SU-DHL-6 (cell line): ENCODE data around the gene TPP1.

Source experiments
- H2AFZ ChIP-seq: fragments of 200-600 bp; sonication (generic); 2 replicates; pipeline ENCODE4 v1.6.1; 2014; ENCODE audit warnings: low read depth, mild to moderate bottlenecking, moderate library complexity, mixed read lengths, antibody characterized with exemption, low read length; ENCODE audit not compliant: severe bottlenecking
- H3F3A ChIP-seq: fragments of 200-600 bp; shearing (Covaris generic); 2 replicates; pipeline ENCODE4 v1.6.0; 2016; ENCODE audit warnings: antibody characterized with exemption, mild to moderate bottlenecking; ENCODE audit not compliant: insufficient read depth
- H3K27ac ChIP-seq: fragments of 200-600 bp; sonication (generic); 2 replicates; pipeline ENCODE4 v1.5.1; 2016; ENCODE audit warnings: low read depth, mild to moderate bottlenecking, low read length, moderate library complexity, mixed read lengths
- H3K27me3 ChIP-seq: fragments of 200-600 bp; sonication (generic), shearing (Covaris generic); 2 replicates; pipeline ENCODE4 v1.6.0; 2014; ENCODE audit warnings: mild to moderate bottlenecking, low read length
- H3K36me3 ChIP-seq: fragments of 200-600 bp; sonication (generic); 2 replicates; pipeline ENCODE4 v1.6.1; 2014; ENCODE audit warnings: mild to moderate bottlenecking, low read length, mixed read lengths
- H3K4me2 ChIP-seq: fragments of 300-600, 200-600 bp; shearing (Covaris generic), sonication (generic); 2 replicates; pipeline ENCODE4 v1.6.0; 2014; ENCODE audit warnings: low read length, low read depth, mild to moderate bottlenecking; ENCODE audit not compliant: poor library complexity, severe bottlenecking
- H3K4me3 ChIP-seq: fragments of 200-600 bp; sonication (generic); 2 replicates; pipeline ENCODE4 v1.5.1; 2014; ENCODE audit warnings: antibody characterized with exemption, low read length, mild to moderate bottlenecking, mixed read lengths; ENCODE audit not compliant: insufficient read depth, poor library complexity, severe bottlenecking
- H3K79me2 ChIP-seq: fragments of 200-600 bp; sonication (generic); 2 replicates; pipeline ENCODE4 v1.6.1; 2014; ENCODE audit warnings: mild to moderate bottlenecking, low read length, moderate library complexity; ENCODE audit not compliant: insufficient read depth
- H3K9ac ChIP-seq: fragments of 200-600 bp; sonication (generic); 2 replicates; pipeline ENCODE4 v1.7.0; 2014; ENCODE audit warnings: mild to moderate bottlenecking, low read length
- H3K9me2 ChIP-seq: fragments of 200-600 bp; sonication (generic); replicated peaks from 2 replicates; pipeline ENCODE4 v1.6.1; 2014; ENCODE audit warnings: low read length; ENCODE audit not compliant: insufficient read depth
- H3K9me3 ChIP-seq: fragments of 200-600 bp; sonication (generic); 2 replicates; pipeline ENCODE4 v1.6.1; 2014; ENCODE audit warnings: low read length, mixed read lengths; ENCODE audit not compliant: insufficient read depth
- H4K20me1 ChIP-seq: fragments of 200-600 bp; sonication (generic); 2 replicates; pipeline ENCODE4 v1.6.1; 2014; ENCODE audit warnings: low read depth, mild to moderate bottlenecking, antibody characterized with exemption, low read length, moderate library complexity, mixed read lengths
- CTCF ChIP-seq: fragments of 200-600 bp; sonication (generic); IDR thresholded peaks from one replicate; pipeline ENCODE4 v1.5.1; 2017; ENCODE audit warnings: antibody characterized with exemption, mild to moderate bottlenecking, low read length, moderate library complexity; ENCODE audit not compliant: insufficient read depth, poor library complexity, severe bottlenecking
- EZH2phosphoT487 ChIP-seq: fragments of 200-600 bp; sonication (generic), shearing (Covaris generic); conservative IDR thresholded peaks from 2 replicates; pipeline ENCODE4 v1.6.1; 2018; ENCODE audit warnings: mild to moderate bottlenecking, antibody characterized with exemption, low read length, moderate library complexity, mixed read lengths

Gene TPP1

GRCh38 chr11:6603287-6604080 is 15.7 kb downstream of the TPP1 start, which contains the start of the genes ILK and RRP8:
ILK (plus strand) TSS chr11:6603774; CDS start chr11:6604272, 498 bp downstream.
RRP8 (minus strand) TSS chr11:6603616; CDS start chr11:6603502, 114 bp downstream.
- Histone ChIP-seq H4K20me1 (no peaks in the 10 kb centered on the region; the same call in 1 of the 2 replicates), H3K4me3 (peak within 1 kb of the TSS; percentile 93), H3F3A (peaks cover 13% of the 10 kb centered on the region; the same call in 1 of the 2 replicates), H3K9me3 (no peaks in the 10 kb centered on the region), H3K9me2 (no peaks in the 10 kb centered on the region), H2AFZ (peak within 1 kb of the TSS; percentile 86), H3K27me3 (no peaks in the 10 kb centered on the region), H3K36me3 (peaks cover 10% of the 10 kb centered on the region; the same call in 1 of the 2 replicates), H3K27ac (peak within 1 kb of the TSS; percentile 46), H3K79me2 (peaks cover 68% of the 10 kb centered on the region), H3K4me2 (peak within 1 kb of the TSS; percentile 75), H3K9ac (peak within 1 kb of the TSS; percentile 87)
- TF ChIP-seq EZH2phosphoT487 (no peak), CTCF (no peak)

- Histone ChIP-seq H3K9me2 (no peaks in the 10 kb centered on the region), H3K4me2 (peak overlapping the region; percentile 72), H4K20me1 (no peaks in the 10 kb centered on the region; the same call in 1 of the 2 replicates), H3K4me3 (peak overlapping the region; percentile 93), H3K36me3 (peaks cover 10% of the 10 kb centered on the region; the same call in 1 of the 2 replicates), H3K9me3 (no peaks in the 10 kb centered on the region), H3K79me2 (peaks cover 68% of the 10 kb centered on the region), H3K27me3 (no peaks in the 10 kb centered on the region), H2AFZ (no peak overlapping the region), H3F3A (peaks cover 10% of the 10 kb centered on the region; the same call in 1 of the 2 replicates), H3K27ac (peak overlapping the region; percentile 40), H3K9ac (peak overlapping the region; percentile 87)
- TF ChIP-seq EZH2phosphoT487 (no peak), CTCF (no peak)
Observed at GRCh38 chr11:6602096-6602940, 16.9 kb downstream of the TPP1 start.

GRCh38 chr11:6601041-6601461 is 18.2 kb downstream of the TPP1 start:
- Histone ChIP-seq H3K27ac (no peak overlapping the region), H3F3A (peaks cover 5% of the 10 kb centered on the region; the same call in 1 of the 2 replicates), H3K4me2 (no peak overlapping the region), H3K9ac (no peak overlapping the region), H3K9me2 (no peaks in the 10 kb centered on the region), H3K79me2 (peaks cover 62% of the 10 kb centered on the region), H3K27me3 (no peaks in the 10 kb centered on the region), H3K36me3 (peaks cover 10% of the 10 kb centered on the region; the same call in 1 of the 2 replicates), H4K20me1 (no peaks in the 10 kb centered on the region; the same call in 1 of the 2 replicates), H3K4me3 (no peak overlapping the region), H2AFZ (no peak overlapping the region), H3K9me3 (no peaks in the 10 kb centered on the region)
- TF ChIP-seq CTCF (no peak), EZH2phosphoT487 (no peak)
